Thyroid gland (tissue), 4 donors: ENCODE measurements around the gene IMPA2.

Source experiments
- CTCF ChIP-seq, 6 experiments: fragments of 200-600 bp in 3 of 6; fragments of 450-650 bp in 3 of 6; sonication (generic) in 3 of 6; IDR thresholded peaks; one replicate each; pipeline ENCODE4 v1.5.1; 2016 to 2019; ENCODE audit warnings: antibody characterized with exemption in 6 of 6, mild to moderate bottlenecking in 2 of 6, inconsistent platforms in 1 of 6, moderate library complexity in 1 of 6
- POLR2A ChIP-seq, 2 donors: fragments of 450-650 bp; IDR thresholded peaks; one replicate each; pipeline ENCODE4 v1.6.1; 2017; ENCODE audit warnings: antibody characterized with exemption in 2 of 2, mild to moderate bottlenecking in 2 of 2, moderate library complexity in 1 of 2

GRCh38 chr18:12031181-12031580 lies 49.9 kb downstream of the IMPA2 start:
- no peak for TF ChIP-seq POLR2A (IDR thresholded peaks at IDR 0.05)
- TF ChIP-seq CTCF (IDR thresholded peaks at IDR 0.05) = no peak
